ENCODE data around the gene CRIP3. TPM values are rescaled to one million over a fixed set of nuclear protein-coding genes. Genes with fewer than 3 reads are reported as not detected.

Gene CRIP3
- total and polyA plus RNA-seq, 2 of the 13 experiments (the other 11 are each of a cell fraction or from before 2014, with no cell fraction given) = 6.3 to 9.3 TPM

DNA sequence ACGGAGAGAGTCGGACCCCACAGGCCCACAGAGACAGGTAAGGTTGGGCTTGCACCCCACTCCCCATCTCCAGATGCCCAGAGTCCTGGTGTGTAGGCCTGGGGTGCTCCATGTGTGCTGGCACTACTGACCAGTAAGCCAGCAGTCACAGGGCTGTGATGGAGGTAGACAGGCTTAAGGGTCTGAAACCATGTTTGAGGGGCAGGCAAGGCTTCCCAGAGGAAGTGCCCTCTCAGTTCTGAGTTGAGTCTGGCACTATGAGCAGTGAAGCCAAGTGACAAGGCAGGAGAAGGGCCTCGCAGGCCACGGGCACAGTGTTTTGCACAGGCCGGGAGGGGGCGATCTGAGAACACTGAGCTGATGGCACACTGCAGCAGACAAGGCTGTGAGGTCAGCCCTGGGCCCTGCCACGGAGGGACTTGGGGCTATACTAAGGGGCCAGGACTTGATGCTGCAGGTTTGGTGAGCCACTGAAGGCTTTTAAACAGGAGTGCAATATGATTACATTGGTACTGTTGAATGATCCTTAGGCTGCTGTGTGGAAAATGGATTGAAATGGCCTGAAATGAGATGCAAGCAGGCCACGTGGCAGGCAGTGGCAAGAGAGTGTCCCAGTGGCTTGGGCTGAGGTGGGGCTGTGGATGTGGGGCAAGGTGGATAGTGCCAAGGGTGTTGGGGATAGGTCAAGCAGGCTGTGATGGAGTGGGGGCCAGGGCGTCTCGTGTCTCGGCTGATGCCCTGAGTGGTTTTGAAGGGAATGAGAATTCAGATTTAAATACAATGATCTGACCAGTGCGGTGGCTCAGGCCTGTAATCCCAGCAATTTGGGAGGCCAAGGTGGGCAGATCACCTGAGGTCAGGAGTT, 45.1 kb downstream of the CRIP3 start (continued):
- TF ChIP-seq, protein P1, sequence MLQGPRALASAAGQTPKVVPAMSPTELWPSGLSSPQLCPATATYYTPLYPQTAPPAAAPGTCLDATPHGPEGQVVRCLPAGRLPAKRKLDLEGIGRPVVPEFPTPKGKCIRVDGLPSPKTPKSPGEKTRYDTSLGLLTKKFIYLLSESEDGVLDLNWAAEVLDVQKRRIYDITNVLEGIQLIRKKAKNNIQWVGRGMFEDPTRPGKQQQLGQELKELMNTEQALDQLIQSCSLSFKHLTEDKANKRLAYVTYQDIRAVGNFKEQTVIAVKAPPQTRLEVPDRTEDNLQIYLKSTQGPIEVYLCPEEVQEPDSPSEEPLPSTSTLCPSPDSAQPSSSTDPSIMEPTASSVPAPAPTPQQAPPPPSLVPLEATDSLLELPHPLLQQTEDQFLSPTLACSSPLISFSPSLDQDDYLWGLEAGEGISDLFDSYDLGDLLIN (CRISPR knock-in tag; IDR thresholded peaks at IDR 0.05; ENCODE audit: borderline replicate concordance) = no peak
- TF ChIP-seq, protein P2, sequence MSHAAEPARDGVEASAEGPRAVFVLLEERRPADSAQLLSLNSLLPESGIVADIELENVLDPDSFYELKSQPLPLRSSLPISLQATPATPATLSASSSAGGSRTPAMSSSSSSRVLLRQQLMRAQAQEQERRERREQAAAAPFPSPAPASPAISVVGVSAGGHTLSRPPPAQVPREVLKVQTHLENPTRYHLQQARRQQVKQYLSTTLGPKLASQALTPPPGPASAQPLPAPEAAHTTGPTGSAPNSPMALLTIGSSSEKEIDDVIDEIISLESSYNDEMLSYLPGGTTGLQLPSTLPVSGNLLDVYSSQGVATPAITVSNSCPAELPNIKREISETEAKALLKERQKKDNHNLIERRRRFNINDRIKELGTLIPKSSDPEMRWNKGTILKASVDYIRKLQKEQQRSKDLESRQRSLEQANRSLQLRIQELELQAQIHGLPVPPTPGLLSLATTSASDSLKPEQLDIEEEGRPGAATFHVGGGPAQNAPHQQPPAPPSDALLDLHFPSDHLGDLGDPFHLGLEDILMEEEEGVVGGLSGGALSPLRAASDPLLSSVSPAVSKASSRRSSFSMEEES (CRISPR knock-in tag; IDR thresholded peaks at IDR 0.05) = no peak
- TF ChIP-seq DNMT1 (CRISPR knock-in tag; IDR thresholded peaks at IDR 0.05) (peak; percentile 24; the same call in 1 of the 2 replicates), ZSCAN20 (CRISPR knock-in tag; IDR thresholded peaks at IDR 0.05; ENCODE audit: borderline replicate concordance) (no peak), FOSL2 (CRISPR knock-in tag; IDR thresholded peaks at IDR 0.05) (peak; percentile 70), ZNF530 (CRISPR knock-in tag; IDR thresholded peaks at IDR 0.05; ENCODE audit: low read depth) (no peak; the same call in 1 of the 2 replicates), SMYD3 (CRISPR knock-in tag; IDR thresholded peaks at IDR 0.05) (peak; percentile 39; the same call in 1 of the 2 replicates), NFIB (CRISPR knock-in tag; IDR thresholded peaks at IDR 0.05; ENCODE audit: borderline replicate concordance) (no peak), ZNF501 (CRISPR knock-in tag; IDR thresholded peaks at IDR 0.05) (peak; percentile 80; the same call in 1 of the 2 replicates), ZMYM4 (CRISPR knock-in tag; IDR thresholded peaks at IDR 0.05) (peak; percentile 45; the same call in 1 of the 2 replicates), CBX1 (IDR thresholded peaks at IDR 0.05; ENCODE audit: low read depth) (no peak), ZNF124 (CRISPR knock-in tag; IDR thresholded peaks at IDR 0.05) (peak; percentile 85; the same call in 1 of the 2 replicates), ZNF225 (CRISPR knock-in tag; IDR thresholded peaks at IDR 0.05) (no peak; the same call in none of the 2 replicates), TOE1 (CRISPR knock-in tag; IDR thresholded peaks at IDR 0.05) (no peak; the same call in 1 of the 2 replicates), ZNF850 (CRISPR knock-in tag; conservative IDR thresholded peaks at IDR 0.05) (no peak), ZFAT (CRISPR knock-in tag; conservative IDR thresholded peaks at IDR 0.05) (no peak), RCOR2 (CRISPR knock-in tag; IDR thresholded peaks at IDR 0.05) (peak; percentile 62; the same call in 1 of the 2 replicates), ZNF577 (CRISPR knock-in tag; IDR thresholded peaks at IDR 0.05; ENCODE audit: borderline replicate concordance, low read depth) (no peak), ATF7-NPFF (CRISPR knock-in tag; IDR thresholded peaks at IDR 0.05; ENCODE audit: low read depth) (peak; percentile 65), ZNF44 (CRISPR knock-in tag; IDR thresholded peaks at IDR 0.05) (no peak; the same call in 1 of the 2 replicates)
- TF ChIP-seq, protein P3, sequence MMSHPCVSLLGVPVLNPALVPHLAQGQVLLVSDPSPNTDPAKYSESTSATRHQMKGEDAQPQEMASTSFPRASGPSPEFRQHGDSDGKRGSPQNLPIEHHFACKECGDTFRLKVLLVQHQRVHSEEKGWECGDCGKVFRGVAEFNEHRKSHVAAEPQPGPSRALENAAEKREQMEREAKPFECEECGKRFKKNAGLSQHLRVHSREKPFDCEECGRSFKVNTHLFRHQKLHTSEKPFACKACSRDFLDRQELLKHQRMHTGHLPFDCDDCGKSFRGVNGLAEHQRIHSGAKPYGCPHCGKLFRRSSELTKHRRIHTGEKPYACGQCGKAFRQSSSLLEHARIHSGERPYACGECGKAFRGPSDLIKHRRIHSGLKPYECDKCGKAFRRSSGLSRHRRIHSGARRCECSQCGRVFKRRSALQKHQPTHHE (CRISPR knock-in tag; IDR thresholded peaks at IDR 0.05; ENCODE audit: borderline replicate concordance) = no peak
- TF ChIP-seq, protein P4, sequence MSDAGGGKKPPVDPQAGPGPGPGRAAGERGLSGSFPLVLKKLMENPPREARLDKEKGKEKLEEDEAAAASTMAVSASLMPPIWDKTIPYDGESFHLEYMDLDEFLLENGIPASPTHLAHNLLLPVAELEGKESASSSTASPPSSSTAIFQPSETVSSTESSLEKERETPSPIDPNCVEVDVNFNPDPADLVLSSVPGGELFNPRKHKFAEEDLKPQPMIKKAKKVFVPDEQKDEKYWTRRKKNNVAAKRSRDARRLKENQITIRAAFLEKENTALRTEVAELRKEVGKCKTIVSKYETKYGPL (CRISPR knock-in tag; IDR thresholded peaks at IDR 0.05) = no peak
- TF ChIP-seq, protein P5, sequence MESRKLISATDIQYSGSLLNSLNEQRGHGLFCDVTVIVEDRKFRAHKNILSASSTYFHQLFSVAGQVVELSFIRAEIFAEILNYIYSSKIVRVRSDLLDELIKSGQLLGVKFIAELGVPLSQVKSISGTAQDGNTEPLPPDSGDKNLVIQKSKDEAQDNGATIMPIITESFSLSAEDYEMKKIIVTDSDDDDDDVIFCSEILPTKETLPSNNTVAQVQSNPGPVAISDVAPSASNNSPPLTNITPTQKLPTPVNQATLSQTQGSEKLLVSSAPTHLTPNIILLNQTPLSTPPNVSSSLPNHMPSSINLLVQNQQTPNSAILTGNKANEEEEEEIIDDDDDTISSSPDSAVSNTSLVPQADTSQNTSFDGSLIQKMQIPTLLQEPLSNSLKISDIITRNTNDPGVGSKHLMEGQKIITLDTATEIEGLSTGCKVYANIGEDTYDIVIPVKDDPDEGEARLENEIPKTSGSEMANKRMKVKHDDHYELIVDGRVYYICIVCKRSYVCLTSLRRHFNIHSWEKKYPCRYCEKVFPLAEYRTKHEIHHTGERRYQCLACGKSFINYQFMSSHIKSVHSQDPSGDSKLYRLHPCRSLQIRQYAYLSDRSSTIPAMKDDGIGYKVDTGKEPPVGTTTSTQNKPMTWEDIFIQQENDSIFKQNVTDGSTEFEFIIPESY (CRISPR knock-in tag; IDR thresholded peaks at IDR 0.05) = peak; percentile 69
